Kidney (tissue), 14 donors: ENCODE measurements around the gene VAV2. TPM values are rescaled to one million over a fixed set of nuclear protein-coding genes. Genes with fewer than 3 reads are reported as not detected.

ENCODE experiments used
- DNase-seq, 5 donors: peaks; one replicate each; pipeline ENCODE4 v3.0.0-alpha.2; 2013 to 2020
- FAIRE-seq: peaks from 2 replicates; lab custom pipeline; 2012; peaks lifted over from hg19 to GRCh38; lab: Jason Lieb, UNC
- H3K27ac ChIP-seq, 2 donors: one replicate each; pipeline ENCODE4 v1.7.0; 2013; ENCODE audit warnings: low read depth in 2 of 2, low read length in 2 of 2, inconsistent platforms in 1 of 2
- H3K27me3 ChIP-seq: one replicate; pipeline ENCODE4 v1.7.1; 2013; ENCODE audit warnings: low read length, inconsistent platforms; ENCODE audit not compliant: control insufficient read depth, insufficient read depth
- H3K36me3 ChIP-seq, 3 donors: one replicate each; pipeline versions ENCODE4 v1.7.0 to v1.7.1; 2013; ENCODE audit warnings: low read length in 3 of 3, control low read depth in 1 of 3, inconsistent platforms in 1 of 3; ENCODE audit not compliant: insufficient read depth in 3 of 3, control insufficient read depth in 2 of 3
- H3K4me1 ChIP-seq, 3 donors: one replicate each; pipeline versions ENCODE4 v1.7.0 to v1.7.1; 2013; ENCODE audit warnings: low read length in 3 of 3, inconsistent platforms in 1 of 3, low read depth in 1 of 3; ENCODE audit not compliant: control insufficient read depth in 2 of 3, insufficient read depth in 2 of 3
- H3K4me3 ChIP-seq, 3 donors: one replicate each; pipeline versions ENCODE4 v1.7.0 to v1.8.1; 2013; ENCODE audit warnings: low read length in 3 of 3, control low read depth in 1 of 3, inconsistent platforms in 1 of 3
- H3K9ac ChIP-seq, 3 donors: one replicate each; pipeline versions ENCODE4 v1.7.0 to v1.7.1; 2013; ENCODE audit warnings: low read length in 3 of 3, control low read depth in 1 of 3, inconsistent platforms in 1 of 3
- H3K9me3 ChIP-seq, 3 donors: one replicate each; pipeline versions ENCODE4 v1.7.0 to v1.7.1; 2013; ENCODE audit warnings: low read length in 3 of 3, control low read depth in 1 of 3, inconsistent platforms in 1 of 3; ENCODE audit not compliant: control insufficient read depth in 2 of 3, insufficient read depth in 1 of 3
- CTCF ChIP-seq: IDR thresholded peaks from 3 replicates; pipeline ENCODE4 v1.5.1; 2012; ENCODE audit warnings: mild to moderate bottlenecking, moderate library complexity, borderline replicate concordance; ENCODE audit not compliant: insufficient read depth; ENCODE audit errors: extremely low read depth
- intact Hi-C: fragments of 100-400 bp; cut with DNase I; formaldehyde crosslinking; loops from one replicate; pipeline ENCODE4 v1.11.1; 2022
- polyA plus RNA-seq: library from polyadenylated mRNA; stranded (reverse); fragments of 350-450 nt; fragmentation: Illumina TruSeq; extraction: RNeasy Lipid Tissue Mini Kit (QIAGEN cat#74804); gene quantifications from one replicate; pipeline ENCODE4 v1.2.3, GENCODE V29; 2014; ENCODE audit warnings: low read depth, low replicate concordance; ENCODE audit not compliant: insufficient read depth
- total RNA-seq: library from RNA; stranded (reverse); fragmentation: NEBNext Ultra II Directional; extraction: Animal tissue kit (Norgen Biotek cat#: 25700); gene quantifications from one replicate; pipeline ENCODE4 v1.2.1, GENCODE V29; 2021
- donor health status: control.
- donor health status: control.
- donor health status: control.
- donor health status: control.
- donor health status: control.
- donor health status: DM: yes; HTN: yes; CAD: no.
- donor health status: Normal renal cell carcinoma (clear cell type).

VAV2 gene
- total and polyA plus RNA-seq, 2 donors from 2014 or later: 22.3 to 47.1 TPM

GRCh38 chr9:133780962-133781827, 210.9 kb downstream of the VAV2 start:
- DNase-seq (peak in 1 of 5 donors; percentile 56), FAIRE-seq (no peak)
- TF ChIP-seq CTCF: no peak
- no peak overlapping the region for H3K27ac ChIP-seq
- peaks cover 0 to 16% (median 8%) of the 10 kb centered on the region in 3 donors for H3K36me3 ChIP-seq
- H3K9ac ChIP-seq: no peak overlapping the region
- H3K9me3 ChIP-seq: no peaks in the 10 kb centered on the region
- no peaks in the 10 kb centered on the region for H3K27me3 ChIP-seq
- H3K4me1 ChIP-seq: no peaks in the 10 kb centered on the region
- H3K4me3 ChIP-seq: no peak overlapping the region
- intact Hi-C loops: no loop called here

- no peak for TF ChIP-seq CTCF
- DNase-seq (peak in 1 of 5 donors; percentile 59), FAIRE-seq (no peak)
- H3K9me3 ChIP-seq: no peaks in the 10 kb centered on the region
- intact Hi-C loops: no loop called here
- H3K4me3 ChIP-seq: no peak overlapping the region
- peaks cover 0 to 10% (median 9%) of the 10 kb centered on the region in 3 donors for H3K36me3 ChIP-seq
- H3K27me3 ChIP-seq: no peaks in the 10 kb centered on the region
- H3K27ac ChIP-seq: no peak overlapping the region
- no peak overlapping the region for H3K9ac ChIP-seq
- no peaks in the 10 kb centered on the region for H3K4me1 ChIP-seq
Measured at GRCh38 chr9:133780404-133780945, 211.6 kb downstream of the VAV2 start.

GRCh38 chr9:133779516-133780403, 212.4 kb downstream of the VAV2 start:
- Histone ChIP-seq H3K4me3 (no peak overlapping the region), H3K9ac (no peak overlapping the region), H3K4me1 (no peaks in the 10 kb centered on the region), H3K27ac (no peak overlapping the region), H3K27me3 (no peaks in the 10 kb centered on the region), H3K36me3 (peaks cover 0 to 14% (median 9%) of the 10 kb centered on the region in 3 donors), H3K9me3 (no peaks in the 10 kb centered on the region)
- DNase-seq (peak in 1 of 5 donors; percentile 52), FAIRE-seq (no peak)
- intact Hi-C loops: no loop called here
- no peak for TF ChIP-seq CTCF
